ENCODE data around the gene RAB7A.
"Not testable (repeated sequence)": the region's sequence is repeated elsewhere in the genome, so short reads cannot be mapped to it uniquely, and the experiment has no call there.

The RAB7A gene

DNA sequence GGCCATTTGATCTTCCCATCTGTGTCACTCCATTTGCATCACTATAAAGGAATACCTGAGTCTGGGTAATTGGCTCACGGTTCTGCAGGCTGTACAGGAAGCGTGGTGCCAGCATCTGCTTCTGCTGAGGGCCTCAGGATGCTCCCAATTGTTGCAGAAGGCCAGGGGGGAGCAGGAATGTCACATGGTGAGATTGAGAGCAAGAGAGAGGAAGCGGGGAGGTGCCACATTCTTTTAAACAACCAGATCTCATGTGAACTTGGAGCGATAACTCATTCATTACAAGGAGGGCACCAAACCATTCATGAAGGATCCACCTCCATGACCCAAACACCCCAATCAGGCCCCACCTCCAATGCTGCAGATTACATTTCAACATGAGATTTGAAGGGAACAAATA lies 13.1 kb upstream of the RAB7A start:
- TF ChIP-seq, protein P1, sequence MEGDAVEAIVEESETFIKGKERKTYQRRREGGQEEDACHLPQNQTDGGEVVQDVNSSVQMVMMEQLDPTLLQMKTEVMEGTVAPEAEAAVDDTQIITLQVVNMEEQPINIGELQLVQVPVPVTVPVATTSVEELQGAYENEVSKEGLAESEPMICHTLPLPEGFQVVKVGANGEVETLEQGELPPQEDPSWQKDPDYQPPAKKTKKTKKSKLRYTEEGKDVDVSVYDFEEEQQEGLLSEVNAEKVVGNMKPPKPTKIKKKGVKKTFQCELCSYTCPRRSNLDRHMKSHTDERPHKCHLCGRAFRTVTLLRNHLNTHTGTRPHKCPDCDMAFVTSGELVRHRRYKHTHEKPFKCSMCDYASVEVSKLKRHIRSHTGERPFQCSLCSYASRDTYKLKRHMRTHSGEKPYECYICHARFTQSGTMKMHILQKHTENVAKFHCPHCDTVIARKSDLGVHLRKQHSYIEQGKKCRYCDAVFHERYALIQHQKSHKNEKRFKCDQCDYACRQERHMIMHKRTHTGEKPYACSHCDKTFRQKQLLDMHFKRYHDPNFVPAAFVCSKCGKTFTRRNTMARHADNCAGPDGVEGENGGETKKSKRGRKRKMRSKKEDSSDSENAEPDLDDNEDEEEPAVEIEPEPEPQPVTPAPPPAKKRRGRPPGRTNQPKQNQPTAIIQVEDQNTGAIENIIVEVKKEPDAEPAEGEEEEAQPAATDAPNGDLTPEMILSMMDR (IDR thresholded peaks at IDR 0.05; ENCODE audit: low read depth, low read length), result no peak
- no peak overlapping the region for H3K4me3 ChIP-seq (ENCODE audit: low read depth, low read length)

DNA sequence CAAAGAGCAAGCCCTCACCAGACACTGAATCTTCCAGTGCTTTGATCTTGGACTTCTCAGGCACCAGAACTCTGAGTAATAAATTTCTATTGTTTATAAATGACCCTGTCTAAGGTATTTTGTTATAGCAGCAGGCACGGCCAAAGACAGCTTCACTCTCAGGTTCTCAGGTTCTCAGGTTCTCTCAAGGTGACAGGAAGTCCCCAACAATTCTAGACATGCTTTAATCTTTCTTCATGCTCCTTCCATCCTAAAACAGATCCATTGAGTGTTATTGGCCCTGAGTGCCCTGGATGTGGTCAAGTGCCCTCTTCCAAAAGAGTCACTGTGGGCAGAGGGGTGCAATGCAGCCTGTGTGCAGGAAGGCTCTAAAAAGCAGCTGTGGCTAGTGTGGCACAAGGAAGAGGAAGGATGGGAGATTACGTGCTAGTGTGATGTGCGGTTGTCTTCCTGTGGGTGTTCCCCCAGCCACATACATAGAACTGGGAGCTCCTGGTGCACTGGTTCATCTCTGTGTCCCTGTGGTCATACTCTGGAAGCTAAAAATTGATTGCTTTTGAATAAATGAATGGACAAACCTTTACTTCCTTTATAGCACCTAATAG lies 11.0 kb upstream of the RAB7A start:
- H3K4me3 ChIP-seq (ENCODE audit: low read depth, low read length), result no peak overlapping the region

DNA sequence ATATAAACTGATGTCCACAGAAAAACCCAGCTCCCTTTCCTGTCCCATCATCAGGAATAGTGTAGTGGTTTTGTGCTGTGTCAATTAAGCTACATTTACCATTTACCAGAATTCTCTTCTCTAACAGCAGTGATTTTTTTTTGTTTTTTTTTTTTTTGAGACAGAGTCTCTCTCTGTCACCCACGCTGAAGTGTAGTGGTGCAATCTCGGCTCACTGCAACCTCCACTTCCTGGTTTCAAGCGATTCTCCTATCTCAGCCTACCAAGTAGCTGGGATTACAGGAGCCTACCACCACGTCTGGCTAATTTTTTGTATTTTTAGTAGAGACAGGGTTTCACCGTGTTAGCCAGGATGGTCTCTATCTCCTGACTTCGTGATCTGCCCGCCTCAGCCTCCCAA lies 7.1 kb upstream of the RAB7A start:
- not testable (repeated sequence) for H3K4me3 ChIP-seq (ENCODE audit: low read depth, low read length)

More for the DNA sequence above, 11.0 kb upstream of the RAB7A start:
- TF ChIP-seq, protein P1 (IDR thresholded peaks at IDR 0.05; ENCODE audit: low read depth, low read length), result no peak

DNA sequence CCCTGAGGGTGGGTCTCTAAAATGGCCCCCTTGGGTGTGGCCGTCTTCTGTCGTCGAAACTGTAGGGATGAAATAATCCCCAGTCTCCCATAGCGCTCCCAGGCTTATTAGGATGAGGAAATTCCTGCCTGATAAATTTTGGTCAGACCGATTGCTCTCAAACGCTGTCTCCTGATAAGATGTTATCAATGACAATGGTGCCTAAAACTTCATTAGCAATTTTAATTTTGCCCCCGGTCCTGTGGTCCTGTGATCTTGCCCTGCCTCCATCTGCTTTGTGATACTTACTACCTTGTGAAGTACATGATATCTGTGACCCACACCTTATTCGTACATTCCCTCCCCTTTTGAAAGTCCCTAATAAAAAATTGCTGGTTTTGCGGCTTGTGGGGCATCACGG lies 5.1 kb upstream of the RAB7A start:
- TF ChIP-seq, protein P1 (IDR thresholded peaks at IDR 0.05; ENCODE audit: low read depth, low read length), result no peak
- H3K4me3 ChIP-seq (ENCODE audit: low read depth, low read length), result no peak overlapping the region

DNA sequence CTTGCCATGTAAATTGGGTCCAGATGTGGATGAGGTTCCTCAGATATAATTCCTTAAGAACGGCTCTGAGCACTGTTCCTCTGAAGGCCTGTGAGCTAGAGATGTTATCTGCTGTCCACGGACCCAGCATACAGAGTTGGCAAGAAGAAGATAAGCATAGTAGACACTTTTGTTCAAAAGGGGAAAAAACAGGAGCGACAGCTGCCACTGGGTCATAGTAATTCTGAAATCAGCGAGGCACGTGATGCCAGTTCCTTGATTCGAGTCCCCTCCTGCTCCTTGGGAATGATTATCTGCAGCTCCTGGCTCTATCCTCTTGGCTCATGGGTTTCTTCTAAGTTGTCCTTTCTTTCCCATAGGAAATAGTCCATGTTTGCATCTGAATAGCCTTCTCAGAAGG lies 2.5 kb upstream of the RAB7A start:
- H3K4me3 ChIP-seq (ENCODE audit: low read depth, low read length), result no peak overlapping the region
- TF ChIP-seq, protein P1 (IDR thresholded peaks at IDR 0.05; ENCODE audit: low read depth, low read length), result no peak

DNA sequence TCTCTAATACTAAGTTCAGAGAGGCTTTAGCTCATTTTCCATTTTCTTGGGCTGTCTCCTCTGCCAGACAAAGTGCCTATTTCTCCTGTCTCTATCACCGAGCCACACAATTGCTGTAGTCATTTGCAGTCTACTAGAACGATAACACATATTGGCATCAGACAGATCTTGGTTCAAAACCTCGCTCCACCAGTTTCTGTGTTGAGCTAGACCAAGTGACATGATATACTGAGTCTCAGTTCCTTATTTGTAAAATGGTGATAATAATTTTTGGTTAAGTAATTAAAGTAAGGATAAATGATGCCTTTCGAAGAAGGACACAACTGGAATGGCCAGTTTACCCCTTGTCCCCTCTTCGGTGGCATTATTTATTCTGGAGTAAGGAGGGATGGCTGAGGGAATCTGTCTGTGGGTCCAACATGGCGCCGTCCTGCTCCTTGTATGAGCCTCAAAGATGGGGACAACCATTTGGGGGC lies 398 bp upstream of the RAB7A start:
- H3K4me3 ChIP-seq (ENCODE audit: low read depth, low read length), result peak overlapping the region; percentile 95; the same call in 1 of the 2 replicates
- TF ChIP-seq, protein P1 (IDR thresholded peaks at IDR 0.05; ENCODE audit: low read depth, low read length), result no peak

DNA sequence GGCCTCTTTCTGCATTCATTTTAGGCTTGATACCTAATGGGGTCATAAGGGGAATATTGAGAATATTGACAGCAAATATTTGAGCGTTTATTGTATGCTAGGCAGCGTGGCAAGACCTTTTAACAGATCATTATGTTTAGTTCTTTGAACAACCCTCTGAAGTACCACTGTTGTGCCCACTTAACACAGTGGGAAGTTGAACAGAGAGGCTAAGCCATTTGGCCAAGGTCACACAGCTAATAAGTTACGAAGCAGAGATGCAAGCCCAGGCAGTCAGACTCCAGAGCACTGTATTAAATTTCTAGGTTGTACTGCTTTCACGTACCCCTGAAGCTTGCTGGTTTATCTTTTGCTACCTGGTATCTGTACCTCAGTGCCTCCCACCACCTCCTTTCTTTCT lies 1.1 kb downstream of the RAB7A start:
- peak overlapping the region; percentile 95 for H3K4me3 ChIP-seq (ENCODE audit: low read depth, low read length)
- TF ChIP-seq, protein P1 (IDR thresholded peaks at IDR 0.05; ENCODE audit: low read depth, low read length), result no peak

DNA sequence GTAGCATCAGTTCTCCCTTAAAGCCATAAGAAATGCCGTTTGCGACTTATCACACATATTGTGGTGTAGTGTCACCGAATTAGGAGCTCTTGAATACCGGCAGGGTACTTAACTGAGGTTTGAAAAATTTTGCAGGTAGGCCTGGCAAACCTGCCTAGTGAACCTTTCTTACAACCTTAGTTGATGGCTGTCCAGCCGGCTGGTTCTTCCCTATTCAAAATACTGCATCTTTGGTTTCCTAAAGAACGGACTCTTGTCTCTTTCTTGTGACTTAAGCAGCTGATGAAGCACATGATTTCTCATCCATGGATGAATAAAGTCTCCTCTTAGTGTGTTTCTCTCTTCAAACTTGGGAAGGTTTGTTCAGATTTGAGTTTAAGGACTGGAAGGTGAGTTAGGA lies 1.5 kb downstream of the RAB7A start:
- TF ChIP-seq, protein P1 (IDR thresholded peaks at IDR 0.05; ENCODE audit: low read depth, low read length), result no peak
- H3K4me3 ChIP-seq (ENCODE audit: low read depth, low read length), result peak overlapping the region; percentile 95
